GM19372 (cell line): ENCODE results near the gene DLG2.

ENCODE experiments used
- ATAC-seq: cut with Tn5 transposase; IDR thresholded peaks from one replicate; pipeline ENCODE4 v1.9.1; 2021; ENCODE audit warnings: mild to moderate bottlenecking, low read depth, moderate library complexity; ENCODE audit not compliant: unreplicated experiment

DLG2 gene

GRCh38 chr11:83941050-83941449, 1686.1 kb downstream of the DLG2 start:
- ATAC-seq: no peak

DNA sequence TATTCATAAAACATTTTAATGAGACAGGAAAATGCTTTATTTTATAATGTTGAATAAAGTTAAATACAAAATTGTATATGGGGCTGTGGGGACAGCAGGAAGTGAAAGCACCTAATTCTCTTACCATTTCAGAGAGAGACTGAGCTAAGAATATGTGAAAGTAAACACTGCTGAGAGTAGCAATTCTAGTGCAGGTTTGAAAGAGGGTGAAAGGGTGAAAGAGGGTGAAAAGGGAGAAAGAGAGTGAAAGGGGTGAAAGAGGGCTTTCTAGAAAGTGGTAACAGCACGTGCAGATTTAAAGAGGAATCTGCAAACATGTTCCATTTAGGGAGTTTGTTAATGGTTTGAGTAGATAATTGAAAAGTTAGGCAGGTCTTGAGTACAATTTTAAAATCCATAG, 1689.0 kb downstream of the DLG2 start:
- no peak for ATAC-seq

DNA sequence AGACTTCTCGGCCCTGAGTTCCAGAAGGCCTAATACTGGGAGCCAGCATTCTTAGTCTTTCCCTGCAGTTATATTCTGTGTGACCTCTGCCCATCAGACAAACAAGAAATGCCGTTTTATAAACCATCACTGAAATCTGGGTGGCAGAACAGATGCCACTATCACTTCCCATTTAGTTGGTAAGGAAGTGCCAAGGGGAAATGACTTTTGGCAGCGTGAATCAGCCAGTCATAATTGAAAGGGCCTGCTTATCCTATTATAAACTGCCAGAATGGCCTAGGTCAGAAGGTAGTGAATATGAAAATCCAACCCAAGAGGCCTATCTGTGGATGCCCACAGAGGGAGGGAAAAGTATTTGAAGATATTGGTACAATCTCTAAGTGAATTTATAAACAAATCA, 1694.1 kb downstream of the DLG2 start:
- ATAC-seq: no peak

GRCh38 chr11:83927422-83927821, 1699.7 kb downstream of the DLG2 start:
- ATAC-seq: no peak

GRCh38 chr11:83924795-83925542, 1702.2 kb downstream of the DLG2 start:
- ATAC-seq: no peak

GRCh38 chr11:83923961-83924360, 1703.2 kb downstream of the DLG2 start:
- no peak for ATAC-seq

GRCh38 chr11:83922953-83923352, 1704.2 kb downstream of the DLG2 start:
- no peak for ATAC-seq

GRCh38 chr11:83922318-83922717, 1704.8 kb downstream of the DLG2 start:
- ATAC-seq: no peak

- ATAC-seq: no peak
Observed at GRCh38 chr11:83921447-83922192, 1705.5 kb downstream of the DLG2 start.

- no peak for ATAC-seq
Observed at GRCh38 chr11:83918476-83918875, 1708.7 kb downstream of the DLG2 start.

DNA sequence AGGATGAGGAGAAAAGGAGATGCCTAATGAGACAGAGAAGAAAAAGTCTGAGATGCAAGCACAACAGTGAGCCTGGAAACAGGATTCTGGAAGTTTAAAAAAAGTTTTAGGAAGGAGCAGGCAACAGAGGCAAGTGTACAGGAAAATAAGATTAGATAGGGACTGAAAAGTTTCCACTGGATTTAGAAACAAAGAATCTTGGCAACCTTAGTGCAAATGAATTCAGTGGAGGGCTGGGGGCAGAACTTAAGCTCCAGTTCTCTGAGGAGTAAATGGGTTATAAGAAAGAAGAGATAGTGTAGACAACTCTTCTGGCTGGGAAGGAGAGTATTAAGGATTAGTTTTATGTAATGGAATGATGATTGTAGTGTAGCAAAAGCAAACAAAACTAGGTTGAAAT, 1712.1 kb downstream of the DLG2 start:
- no peak for ATAC-seq

DNA sequence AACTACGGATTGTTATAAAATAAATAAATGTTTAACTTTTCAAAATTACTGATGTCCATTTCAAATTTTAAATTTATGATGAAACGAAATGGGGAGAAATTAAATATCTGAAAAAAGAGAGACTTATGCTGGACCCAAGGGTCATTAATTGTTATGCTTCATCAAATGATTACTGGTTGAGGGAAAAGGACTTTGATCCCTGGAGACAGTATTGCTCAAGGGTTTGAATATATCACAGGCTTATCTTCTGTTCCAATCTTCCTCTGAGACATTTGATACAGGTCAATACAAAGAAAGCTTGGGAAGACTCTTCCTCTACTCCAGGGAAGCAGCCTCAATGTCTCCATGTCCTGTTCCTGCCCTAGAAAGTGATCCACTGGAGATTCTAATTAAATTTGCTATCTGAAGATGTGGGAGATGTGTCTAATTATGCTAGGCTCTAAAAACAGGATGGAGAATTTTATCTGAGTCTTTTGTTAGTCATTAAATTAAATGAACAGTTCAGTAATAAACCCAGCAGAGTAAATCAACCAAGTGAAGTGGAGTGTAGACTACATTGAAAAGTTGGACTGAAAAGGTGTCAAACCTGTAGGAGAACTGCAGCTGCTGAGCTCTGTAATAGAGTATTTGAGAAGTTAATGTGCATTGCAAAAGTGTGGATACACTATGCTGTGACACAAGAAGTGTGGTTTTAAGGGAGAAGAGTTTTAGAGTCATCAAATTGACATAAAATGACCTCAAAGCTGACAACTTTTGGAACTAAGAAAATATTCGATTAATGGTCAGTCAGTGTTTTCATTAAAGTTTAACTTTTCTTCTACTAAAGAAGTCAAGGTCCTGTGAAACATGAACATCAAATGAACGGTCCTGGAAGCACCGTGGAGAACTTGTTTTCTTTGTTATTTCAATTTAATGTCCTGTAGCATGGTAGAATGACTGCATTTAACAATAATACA, 1717.3 kb downstream of the DLG2 start:
- no peak for ATAC-seq

DNA sequence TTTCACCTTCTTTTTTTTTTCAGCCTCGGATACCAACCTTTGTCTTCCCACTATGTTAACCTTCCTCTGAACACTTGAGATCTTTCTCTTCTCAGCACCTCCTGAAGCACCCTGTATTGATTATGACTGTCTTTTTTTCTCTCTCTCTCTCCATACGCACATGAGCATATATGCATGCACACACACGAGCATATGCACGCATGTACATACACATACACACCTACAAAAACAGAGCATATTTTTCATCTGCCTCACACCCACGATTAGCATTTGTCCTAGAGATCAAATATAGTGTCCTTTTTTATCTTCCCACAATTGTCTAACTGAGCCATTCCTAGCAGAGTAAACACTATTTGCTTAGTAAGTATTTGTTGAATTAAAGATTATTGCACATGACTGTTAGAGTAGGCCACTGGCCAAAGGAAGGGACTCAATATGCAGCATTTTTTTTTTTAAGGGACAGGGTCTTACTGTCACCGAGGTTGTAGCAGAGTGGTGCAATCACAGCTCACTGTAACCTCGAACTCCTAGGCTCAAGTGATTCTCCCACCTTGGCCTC, 1718.8 kb downstream of the DLG2 start:
- no peak for ATAC-seq

DNA sequence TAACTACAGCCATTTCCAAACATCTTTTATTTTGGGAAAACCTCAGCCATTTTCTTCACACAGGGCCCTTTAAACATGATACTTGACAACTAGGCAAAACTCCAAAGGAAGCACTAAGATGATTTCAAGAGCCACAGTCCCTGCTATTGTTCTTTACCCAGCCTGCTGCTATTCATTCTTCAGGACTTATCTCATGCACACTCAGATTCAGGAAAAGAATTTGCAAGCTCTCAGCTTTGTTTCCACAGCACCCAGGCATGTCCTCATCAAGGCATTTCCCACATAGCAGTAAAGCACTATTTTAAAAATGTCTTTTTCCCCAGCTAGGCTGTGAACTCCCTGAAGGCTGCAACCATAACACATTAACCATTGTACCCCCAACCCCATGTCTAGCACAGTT, 1731.6 kb downstream of the DLG2 start:
- ATAC-seq: no peak

DNA sequence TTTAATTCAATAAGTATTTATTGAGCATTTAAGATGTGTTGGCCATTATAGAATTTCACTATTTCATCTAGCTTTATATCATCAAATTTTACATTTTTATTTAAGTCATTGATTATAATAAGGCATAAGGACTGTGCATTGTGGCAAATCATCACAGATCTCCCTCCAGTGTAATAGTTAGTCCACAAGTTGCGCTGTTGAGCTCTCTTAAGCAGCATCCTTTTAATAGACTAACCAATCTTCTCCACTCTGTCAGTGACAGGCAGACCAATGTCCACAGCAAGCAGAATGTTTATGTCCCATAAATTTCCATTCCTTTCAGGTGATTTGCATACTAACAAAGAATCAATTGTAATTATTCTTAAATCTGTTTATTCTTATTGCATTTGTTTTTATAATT, 1745.7 kb downstream of the DLG2 start:
- ATAC-seq: no peak

- no peak for ATAC-seq
Observed at GRCh38 chr11:83871054-83871453, 1756.1 kb downstream of the DLG2 start.

DNA sequence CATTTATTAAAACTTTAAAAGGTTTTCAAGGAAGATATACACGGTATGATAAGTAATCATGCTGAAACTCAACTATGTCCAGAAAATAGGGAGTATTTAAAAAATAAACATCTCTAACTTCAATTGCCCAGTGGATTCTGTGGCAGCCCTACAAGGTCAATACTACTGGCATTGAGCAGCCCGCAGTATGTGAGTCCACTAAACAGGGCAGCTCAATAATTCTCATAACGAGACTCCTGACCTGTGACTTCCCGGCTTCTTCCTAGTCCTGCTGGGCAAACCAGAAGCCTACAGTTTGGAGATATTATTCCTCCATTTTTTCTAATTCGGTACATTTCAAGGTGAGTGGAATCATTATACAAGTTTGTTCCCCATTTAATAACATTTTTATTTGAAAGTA, 1760.5 kb downstream of the DLG2 start:
- no peak for ATAC-seq

GRCh38 chr11:83865636-83866461, 1761.3 kb downstream of the DLG2 start:
- no peak for ATAC-seq

DNA sequence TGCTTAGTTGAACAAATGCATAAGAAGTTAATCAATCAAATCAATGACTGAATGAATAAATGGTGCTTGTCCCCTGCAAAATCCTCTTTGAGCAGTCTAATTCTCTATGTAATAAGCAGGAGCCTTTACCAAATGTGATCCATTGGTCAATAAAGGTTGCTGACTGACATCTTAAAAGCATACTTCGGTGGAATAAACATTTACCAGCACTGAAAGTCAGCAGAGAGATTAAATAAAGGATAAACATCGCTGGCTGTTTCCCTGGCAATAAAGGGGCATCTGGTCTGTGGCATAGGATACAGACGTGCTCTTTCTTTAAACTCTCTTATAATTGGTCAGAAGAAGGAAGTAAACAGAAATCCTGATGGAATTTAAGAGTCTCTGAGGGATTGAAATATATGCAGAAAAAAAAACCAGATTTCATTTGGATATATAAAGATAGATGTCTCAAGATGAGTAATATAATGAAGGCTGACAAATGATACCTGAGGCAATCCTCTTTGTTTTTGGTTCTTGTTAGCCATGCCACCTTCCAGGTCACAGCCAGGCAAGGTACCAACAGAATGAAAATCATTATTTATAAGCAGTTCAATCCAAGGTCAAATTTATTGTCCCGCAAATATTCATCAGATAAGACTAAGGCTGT, 1762.6 kb downstream of the DLG2 start:
- no peak for ATAC-seq
